WTC11 (cell line): ENCODE results near the gene PTPN3. TPM values are rescaled to one million over a fixed set of nuclear protein-coding genes. Genes with fewer than 3 reads are reported as not detected.

Source experiments
- ATAC-seq: fragments of 200-7000 bp; cut with Tn5 transposase; 2 replicates; pipeline ENCODE4 v1.10.0; 2021; ENCODE audit warnings: mild to moderate bottlenecking, moderate library complexity
- CTCF ChIA-PET: fragments of 300-600 bp; sonication (Branson Sonifier 250); formaldehyde crosslinking; loops from one replicate; lab custom pipeline; 2021; ENCODE audit warnings: antibody characterized with exemption; lab: Charles Lee
- POLR2A ChIA-PET: fragments of 350-600 bp; sonication (Branson Sonifier 250); formaldehyde crosslinking; loops from one replicate; lab custom pipeline; 2021; ENCODE audit warnings: antibody characterized with exemption; lab: Charles Lee
- DNase-seq: peaks from one replicate; pipeline ENCODE4 v3.0.0; 2021; ENCODE audit warnings: low spot score
- H3K27ac Mint-ChIP-seq: 2 replicates; pipeline ENCODE4 v1.8.0; 2021; ENCODE audit warnings: mixed read lengths
- H3K27me3 Mint-ChIP-seq: 2 replicates; pipeline ENCODE4 v1.8.0; 2021; ENCODE audit warnings: low read depth, mild to moderate bottlenecking, moderate library complexity, mixed read lengths
- H3K36me3 Mint-ChIP-seq: 2 replicates; pipeline ENCODE4 v1.8.0; 2021; ENCODE audit warnings: mixed read lengths
- H3K4me1 Mint-ChIP-seq: 2 replicates; pipeline ENCODE4 v1.8.0; 2022; ENCODE audit warnings: mixed read lengths
- H3K4me3 Mint-ChIP-seq: 2 replicates; pipeline ENCODE4 v1.8.0; 2021; ENCODE audit warnings: mild to moderate bottlenecking, moderate library complexity, mixed read lengths
- H3K9me3 Mint-ChIP-seq: 2 replicates; pipeline ENCODE4 v1.8.0; 2021; ENCODE audit warnings: mixed read lengths
- ARID4B ChIP-seq: sonication (generic); formaldehyde crosslinking; IDR thresholded peaks from 2 replicates; pipeline ENCODE4 v1.8.0; 2023; ENCODE audit warnings: missing genetic modification reagents, mild to moderate bottlenecking, borderline replicate concordance
- ATF2 ChIP-seq: sonication (generic); formaldehyde crosslinking; IDR thresholded peaks from 2 replicates; pipeline ENCODE4 v1.8.1; 2022; ENCODE audit warnings: low read depth, missing genetic modification reagents, borderline replicate concordance
- ATF3 ChIP-seq: sonication (generic); formaldehyde crosslinking; conservative IDR thresholded peaks from 2 replicates; pipeline ENCODE4 v1.8.1; 2022; ENCODE audit warnings: mild to moderate bottlenecking, missing genetic modification reagents
- E2F5 ChIP-seq: sonication (generic); formaldehyde crosslinking; IDR thresholded peaks from 2 replicates; pipeline ENCODE4 v1.8.1; 2022; ENCODE audit warnings: mild to moderate bottlenecking, moderate library complexity, missing genetic modification reagents
- ERG ChIP-seq: fragments of 250-450 bp; sonication (Bioruptor Pico); IDR thresholded peaks from 2 replicates; pipeline ENCODE4 v1.8.0; 2021; ENCODE audit warnings: mild to moderate bottlenecking
- HMGA2 ChIP-seq: fragments of 250-450 bp; sonication (Bioruptor Pico); IDR thresholded peaks from 2 replicates; pipeline ENCODE4 v1.4.0; 2021; ENCODE audit warnings: mild to moderate bottlenecking, moderate library complexity
- HMGXB4 ChIP-seq: sonication (generic); formaldehyde crosslinking; IDR thresholded peaks from 2 replicates; pipeline ENCODE4 v1.8.1; 2023; ENCODE audit warnings: mild to moderate bottlenecking, moderate library complexity, missing genetic modification reagents
- IRF1 ChIP-seq: sonication (generic); formaldehyde crosslinking; IDR thresholded peaks from 2 replicates; pipeline ENCODE4 v1.8.0; 2023; ENCODE audit warnings: missing genetic modification reagents
- IRF2 ChIP-seq: sonication (generic); formaldehyde crosslinking; IDR thresholded peaks from 2 replicates; pipeline ENCODE4 v1.8.0; 2022; ENCODE audit warnings: low read depth, missing genetic modification reagents, borderline replicate concordance
- MYBL2 ChIP-seq: sonication (generic); formaldehyde crosslinking; IDR thresholded peaks from 2 replicates; pipeline ENCODE4 v1.8.1; 2023; ENCODE audit warnings: mild to moderate bottlenecking, moderate library complexity, missing genetic modification reagents
- PREB ChIP-seq: sonication (generic); formaldehyde crosslinking; IDR thresholded peaks from 2 replicates; pipeline ENCODE4 v1.8.1; 2022; ENCODE audit warnings: mild to moderate bottlenecking, missing genetic modification reagents, moderate library complexity, borderline replicate concordance
- STAT6 ChIP-seq: sonication (generic); formaldehyde crosslinking; conservative IDR thresholded peaks from 2 replicates; pipeline ENCODE4 v1.8.1; 2023; ENCODE audit warnings: mild to moderate bottlenecking, low read depth, missing genetic modification reagents, moderate library complexity
- ZMAT4 ChIP-seq: fragments of 250-450 bp; sonication (Bioruptor Pico); IDR thresholded peaks from 2 replicates; pipeline ENCODE4 v1.9.0; 2021; ENCODE audit warnings: mild to moderate bottlenecking
- ZNF263 ChIP-seq: sonication (generic); formaldehyde crosslinking; IDR thresholded peaks from 2 replicates; pipeline ENCODE4 v1.8.1; 2022; ENCODE audit warnings: low read depth, mild to moderate bottlenecking, moderate library complexity, missing genetic modification reagents
- ZNF396 ChIP-seq: fragments of 250-450 bp; sonication (Bioruptor Pico); IDR thresholded peaks from 2 replicates; pipeline ENCODE4 v1.8.0; 2021; ENCODE audit warnings: mild to moderate bottlenecking, moderate library complexity, borderline replicate concordance
- ZNF423 ChIP-seq: fragments of 250-450 bp; sonication (Bioruptor Pico); IDR thresholded peaks from 2 replicates; pipeline ENCODE4 v2.1.2; 2022; ENCODE audit warnings: mild to moderate bottlenecking, moderate library complexity
- total RNA-seq: library from RNA; stranded (reverse); gene quantifications from 3 replicates; pipeline ENCODE4 v1.2.3, GENCODE V29; 2021

PTPN3 gene
- total RNA-seq, 1 experiment from 2014 or later, result 1.7 TPM

- Mint-ChIP-seq H3K4me3 (no peak overlapping the region), H3K36me3 (no peaks in the 10 kb centered on the region), H3K27ac (no peak overlapping the region), H3K9me3 (no peaks in the 10 kb centered on the region), H3K27me3 (no peaks in the 10 kb centered on the region), H3K4me1 (peaks cover 3% of the 10 kb centered on the region; the same call in 1 of the 2 replicates)
- CTCF ChIA-PET, result no interaction called here
- DNase-seq, result no peak
- TF ChIP-seq HMGXB4 (CRISPR knock-in tag) (no peak), ATF2 (CRISPR knock-in tag) (no peak), ARID4B (CRISPR knock-in tag) (no peak), ZNF263 (CRISPR knock-in tag) (no peak), IRF1 (CRISPR knock-in tag) (no peak), MYBL2 (CRISPR knock-in tag) (no peak), ATF3 (CRISPR knock-in tag) (no peak), ZMAT4 (CRISPR knock-in tag) (no peak), PREB (CRISPR knock-in tag) (no peak), IRF2 (CRISPR knock-in tag) (no peak), E2F5 (CRISPR knock-in tag) (no peak), ZNF396 (CRISPR knock-in tag) (no peak)
- ATAC-seq, result no peak
- POLR2A ChIA-PET, result no interaction called here
Measured at GRCh38 chr9:109387206-109387605, 110.9 kb downstream of the PTPN3 start.

GRCh38 chr9:109385499-109385898 lies 112.6 kb downstream of the PTPN3 start:
- Mint-ChIP-seq H3K4me1 (peaks cover 3% of the 10 kb centered on the region; the same call in 1 of the 2 replicates), H3K27me3 (no peaks in the 10 kb centered on the region), H3K27ac (no peak overlapping the region), H3K4me3 (no peak overlapping the region), H3K9me3 (no peaks in the 10 kb centered on the region), H3K36me3 (no peaks in the 10 kb centered on the region)
- ChIA-PET POLR2A (no interaction called here), CTCF (no interaction called here)
- DNase-seq, result no peak
- ATAC-seq, result no peak
- TF ChIP-seq HMGA2 (CRISPR knock-in tag), result no peak
- no peak for TF ChIP-seq STAT6 (CRISPR knock-in tag)
- TF ChIP-seq ATF2 (CRISPR knock-in tag), result no peak
- TF ChIP-seq ERG (CRISPR knock-in tag), result no peak
- TF ChIP-seq ZNF423, result no peak
